Neural progenitor cell (in vitro differentiated cells): ENCODE measurements around the gene SUPT4H1.

Experiments used
- CTCF ChIP-seq: fragments of 200-600 bp; sonication (generic); IDR thresholded peaks from 2 replicates; pipeline ENCODE4 v1.5.1; 2017; ENCODE audit warnings: antibody characterized with exemption, mild to moderate bottlenecking
- EZH2 ChIP-seq: fragments of 200-600 bp; sonication (generic); IDR thresholded peaks from 2 replicates; pipeline ENCODE4 v1.6.1; 2017; ENCODE audit warnings: antibody characterized with exemption, mild to moderate bottlenecking, moderate library complexity

- TF ChIP-seq CTCF, result no peak
- no peak for TF ChIP-seq EZH2
Measured at GRCh38 chr17:58306131-58306951, 45.7 kb downstream of the SUPT4H1 start.
